GM18507 (cell line): ENCODE measurements around the gene TOM1L2.
"Not testable (repeated sequence)": the region's sequence is repeated elsewhere in the genome, so short reads cannot be mapped to it uniquely, and the experiment has no call there.

Experiments
- DNase-seq: peaks from one replicate; pipeline ENCODE4 v3.0.0; 2011; ENCODE audit warnings: low read depth; ENCODE audit not compliant: insufficient read length; ENCODE audit errors: extremely low spot score
- FAIRE-seq: peaks from 2 replicates; lab custom pipeline; 2011; peaks lifted over from hg19 to GRCh38; lab: Jason Lieb, UNC

The TOM1L2 gene

GRCh38 chr17:17998934-17999333, 26.7 kb upstream of the TOM1L2 start:
- no peak for DNase-seq
- FAIRE-seq = no peak

DNA sequence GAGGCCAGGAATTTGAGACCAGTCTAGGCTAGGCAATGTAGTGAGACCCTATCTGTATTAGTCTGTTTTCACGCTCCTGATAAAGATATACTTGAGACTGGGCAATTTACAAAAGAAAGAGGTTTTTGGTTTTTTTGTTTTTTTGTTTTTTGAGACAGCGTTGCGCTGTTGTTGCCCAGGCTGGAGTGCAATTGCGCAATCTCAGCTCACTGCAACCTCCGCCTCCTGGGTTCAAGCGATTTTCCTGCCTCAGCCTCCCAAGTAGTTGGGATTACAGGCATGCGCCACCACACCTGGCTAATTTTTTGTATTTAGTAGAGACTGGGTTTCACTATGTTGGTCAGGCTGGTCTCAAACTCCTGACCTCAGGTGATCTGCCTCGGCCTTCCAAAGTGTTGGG, 23.7 kb upstream of the TOM1L2 start:
- DNase-seq, FAIRE-seq: not testable (repeated sequence)

DNA sequence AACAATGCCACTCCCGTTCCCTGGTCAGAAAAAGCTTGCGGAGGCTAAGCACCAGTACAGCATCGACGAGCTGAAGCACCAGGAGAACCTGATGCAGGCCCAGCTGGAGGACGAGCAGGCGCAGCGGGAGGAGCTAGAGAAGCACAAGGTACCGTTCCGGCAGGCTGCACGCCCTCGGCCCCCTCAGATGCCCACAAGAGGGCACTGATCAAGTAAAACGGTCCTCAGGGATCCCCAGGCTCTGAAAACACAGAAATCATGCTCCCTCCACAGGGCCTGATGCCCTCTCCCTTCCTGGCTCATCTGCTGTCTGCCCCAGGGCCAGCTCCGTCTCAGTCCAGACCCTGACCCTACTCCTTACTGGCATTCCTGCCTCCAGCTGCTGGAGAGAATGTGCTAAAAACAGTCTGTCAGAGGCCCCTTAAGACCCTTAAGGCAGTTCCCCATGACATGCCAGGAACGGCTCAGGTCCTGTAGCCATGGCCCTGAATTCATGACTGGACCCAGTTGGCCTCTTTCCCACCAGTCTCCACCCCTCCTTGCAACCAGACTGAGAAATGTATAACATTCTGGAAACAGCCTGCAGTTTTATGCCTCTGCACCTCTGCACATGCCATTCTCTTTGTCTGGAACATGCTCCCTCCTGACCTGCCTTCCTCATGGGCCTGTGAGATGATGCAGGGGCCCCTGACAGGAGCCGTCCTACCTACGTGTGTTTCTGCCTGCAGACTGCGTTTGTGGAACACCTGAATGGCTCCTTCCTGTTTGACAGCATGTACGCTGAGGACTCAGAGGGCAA, 22.3 kb upstream of the TOM1L2 start:
- FAIRE-seq (no peak), DNase-seq (no peak)

- no peak for FAIRE-seq
- DNase-seq = no peak
Observed at GRCh38 chr17:17993852-17994251, 21.7 kb upstream of the TOM1L2 start.

GRCh38 chr17:17993366-17993765, 21.2 kb upstream of the TOM1L2 start:
- no peak for DNase-seq
- FAIRE-seq = no peak

- no peak for DNase-seq
Observed at GRCh38 chr17:17990282-17990681, 18.1 kb upstream of the TOM1L2 start.

DNA sequence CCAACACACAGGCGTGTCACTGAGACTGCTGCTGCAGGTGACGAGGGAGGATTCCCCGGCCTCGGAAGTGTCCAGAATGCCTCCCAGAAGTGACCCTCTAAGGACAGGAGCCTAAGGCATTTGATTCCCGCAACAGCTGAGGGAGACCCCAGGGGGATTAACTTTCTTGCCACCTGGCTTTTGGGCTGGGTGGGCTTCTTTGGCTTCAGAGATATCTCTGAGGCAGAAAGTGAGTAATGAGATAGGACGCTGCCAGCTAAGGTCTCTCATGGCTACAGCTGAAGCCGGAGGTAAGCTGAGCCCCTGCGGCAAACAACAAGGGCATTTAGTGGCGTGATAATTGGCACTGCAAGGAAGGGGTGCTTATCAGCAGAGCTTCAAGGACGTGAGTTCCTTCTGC, 17.4 kb upstream of the TOM1L2 start:
- no peak for DNase-seq
- no peak for FAIRE-seq

More at GRCh38 chr17:17990282-17990681, 18.1 kb upstream of the TOM1L2 start:
- FAIRE-seq = no peak

DNA sequence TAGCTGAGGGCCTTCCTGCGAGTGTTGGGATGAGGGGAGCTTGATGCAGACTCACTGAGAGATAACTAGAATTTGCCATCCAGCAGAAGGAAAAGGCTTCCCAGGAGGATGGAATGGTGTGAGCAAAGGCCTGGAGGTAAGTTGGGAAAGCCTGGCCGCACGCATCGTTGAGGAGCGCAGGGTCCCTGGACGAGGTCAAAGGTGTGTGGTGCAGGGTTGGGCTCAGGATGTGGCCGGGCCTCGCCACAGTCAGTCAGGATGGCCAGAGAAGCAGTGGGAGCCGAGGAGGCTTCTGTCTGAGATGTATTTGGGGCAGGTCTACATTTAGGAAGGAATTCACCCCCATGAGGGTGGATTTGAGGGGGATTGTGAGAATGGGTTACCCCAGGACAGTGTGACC, 16.9 kb upstream of the TOM1L2 start:
- FAIRE-seq (no peak), DNase-seq (no peak)

- DNase-seq (no peak), FAIRE-seq (no peak)
Observed at GRCh38 chr17:17988427-17988945, 16.3 kb upstream of the TOM1L2 start.

DNA sequence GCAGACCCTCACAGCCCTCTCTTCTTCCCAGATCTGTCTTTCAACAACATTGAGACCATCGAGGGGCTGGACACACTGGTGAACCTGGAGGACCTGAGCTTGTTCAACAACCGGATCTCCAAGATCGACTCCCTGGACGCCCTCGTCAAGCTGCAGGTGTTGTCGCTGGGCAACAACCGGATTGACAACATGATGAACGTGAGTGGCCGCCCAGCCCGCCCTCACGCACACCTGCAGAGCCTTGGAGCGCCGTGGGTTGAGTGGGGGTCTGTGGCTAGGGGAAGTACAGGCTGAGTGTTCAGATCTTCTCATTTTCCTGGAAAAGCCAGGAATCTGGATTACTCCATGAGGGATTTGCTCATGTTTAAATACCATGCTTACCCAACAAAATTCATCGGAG, 15.7 kb upstream of the TOM1L2 start:
- no peak for FAIRE-seq
- no peak for DNase-seq

DNA sequence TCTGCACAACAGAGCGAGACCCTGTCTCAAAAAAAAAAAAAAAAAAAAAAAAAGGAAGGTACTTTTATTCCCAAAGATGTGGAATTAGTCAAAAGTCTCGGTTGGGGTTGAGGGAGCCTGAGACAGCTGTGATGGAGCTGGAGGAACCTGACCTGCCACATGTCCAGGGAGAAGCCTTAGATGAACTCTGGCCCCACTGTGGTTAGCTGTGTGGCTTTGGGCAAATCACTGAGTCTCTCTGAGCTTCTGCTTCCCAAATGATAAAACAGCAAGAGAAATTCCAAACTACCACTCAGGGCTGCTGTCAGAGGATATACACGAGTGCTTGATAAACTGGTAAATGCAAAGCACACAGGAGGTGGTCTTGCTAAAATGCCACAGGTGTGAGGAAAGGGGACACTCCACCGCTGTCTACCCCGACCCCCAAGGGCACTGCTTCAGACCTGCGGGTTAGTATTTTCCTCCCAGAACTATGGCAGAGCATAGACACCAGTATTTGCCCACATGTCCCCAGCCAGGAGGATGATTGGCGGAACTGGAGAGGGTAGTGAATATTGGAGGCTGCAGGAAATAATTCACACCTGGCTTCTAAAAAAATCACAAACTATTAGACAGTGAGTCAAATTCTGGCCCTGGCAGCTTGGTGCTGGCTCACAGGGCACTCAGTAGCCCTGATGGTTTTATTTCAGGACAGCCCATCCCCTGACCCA, 15.1 kb upstream of the TOM1L2 start:
- DNase-seq (no peak), FAIRE-seq (no peak)

GRCh38 chr17:17985555-17985954, 13.4 kb upstream of the TOM1L2 start:
- FAIRE-seq = no peak
- DNase-seq = no peak

GRCh38 chr17:17985153-17985552, 13.0 kb upstream of the TOM1L2 start:
- DNase-seq = no peak
- FAIRE-seq = no peak

DNA sequence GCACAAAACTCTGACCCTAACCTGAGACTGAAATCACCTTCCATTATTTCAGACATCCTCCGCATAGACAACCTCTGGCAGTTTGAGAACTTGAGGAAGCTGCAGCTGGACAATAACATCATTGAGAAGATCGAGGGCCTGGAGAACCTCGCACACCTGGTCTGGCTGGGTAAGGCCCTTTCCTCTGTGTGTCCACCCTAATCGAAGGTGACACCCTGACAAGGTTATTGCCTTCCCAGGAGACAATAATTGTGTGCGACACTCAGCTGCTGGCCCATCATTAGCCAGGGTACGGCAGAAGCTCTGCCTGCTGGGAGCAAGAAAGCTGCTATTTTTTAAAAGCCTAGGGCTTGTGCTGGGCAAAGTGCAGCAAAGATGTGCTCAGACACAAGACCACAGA, 11.6 kb upstream of the TOM1L2 start:
- DNase-seq (no peak), FAIRE-seq (no peak)

GRCh38 chr17:17983376-17983775, 11.2 kb upstream of the TOM1L2 start:
- no peak for DNase-seq
- no peak for FAIRE-seq

DNA sequence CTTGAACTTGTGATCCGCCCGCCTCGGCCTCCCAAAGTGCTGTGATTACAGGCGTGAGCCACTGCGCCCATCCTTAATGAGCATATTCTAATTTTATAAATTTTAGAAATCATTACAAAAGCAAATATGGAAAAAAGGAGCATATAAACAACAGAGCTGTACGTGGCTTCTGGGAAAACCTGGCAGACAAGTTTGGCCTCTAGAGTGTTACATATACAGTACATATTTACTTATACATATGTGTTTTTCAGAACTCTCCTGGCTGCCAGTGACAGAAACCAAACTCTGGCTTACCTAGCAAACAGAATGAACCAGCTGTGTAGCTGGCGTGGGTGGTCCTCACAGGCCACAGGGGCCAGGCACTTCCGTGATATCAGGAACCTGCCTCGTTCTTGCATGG, 10.6 kb upstream of the TOM1L2 start:
- FAIRE-seq (no peak), DNase-seq (no peak)

DNA sequence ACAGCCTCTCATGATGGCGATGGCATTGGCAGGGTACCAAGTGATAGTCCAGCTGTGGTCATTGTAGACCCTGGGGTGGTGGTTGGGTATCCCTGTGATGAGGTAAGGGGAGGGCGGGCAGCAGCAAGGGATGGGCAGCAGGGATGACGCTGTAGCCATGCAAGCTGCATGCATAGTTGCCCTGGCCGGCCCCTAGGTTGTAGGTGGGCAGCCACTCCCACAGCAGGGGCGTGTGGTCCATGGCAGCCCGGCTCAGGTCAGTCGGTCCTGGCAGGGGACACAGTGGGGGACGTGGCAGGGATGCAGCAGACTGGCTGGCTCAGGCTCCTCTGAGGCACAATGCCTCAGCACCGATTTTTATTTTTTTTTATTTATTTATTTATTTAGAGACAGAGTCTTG, 9.1 kb upstream of the TOM1L2 start:
- no peak for DNase-seq
- FAIRE-seq = no peak

- no peak for DNase-seq
- FAIRE-seq = no peak
Observed at GRCh38 chr17:17979778-17980177, 7.6 kb upstream of the TOM1L2 start.

GRCh38 chr17:17978481-17979424, 6.6 kb upstream of the TOM1L2 start:
- DNase-seq = no peak
- FAIRE-seq = no peak
